Fibroblast of pulmonary artery (primary cell): ENCODE data around the gene KHDC1.
"Not testable (repeated sequence)": the region's sequence is repeated elsewhere in the genome, so short reads cannot be mapped to it uniquely, and the experiment has no call there.

Experiments used
- DNase-seq: peaks from one replicate; pipeline ENCODE4 v3.0.0-alpha.2; 2010; ENCODE audit warnings: low read depth
- H3K4me3 ChIP-seq: replicated peaks from 2 replicates; pipeline ENCODE4 v1.5.1; 2011; ENCODE audit warnings: low read depth, mild to moderate bottlenecking, control low read depth, low read length, moderate library complexity
- TF ChIP-seq, protein P1 (sequence below): IDR thresholded peaks from 2 replicates; pipeline ENCODE4 v1.5.1; 2011; ENCODE audit warnings: mild to moderate bottlenecking, control low read depth, low read length, inconsistent platforms; ENCODE audit errors: missing control alignments

The KHDC1 gene

DNA sequence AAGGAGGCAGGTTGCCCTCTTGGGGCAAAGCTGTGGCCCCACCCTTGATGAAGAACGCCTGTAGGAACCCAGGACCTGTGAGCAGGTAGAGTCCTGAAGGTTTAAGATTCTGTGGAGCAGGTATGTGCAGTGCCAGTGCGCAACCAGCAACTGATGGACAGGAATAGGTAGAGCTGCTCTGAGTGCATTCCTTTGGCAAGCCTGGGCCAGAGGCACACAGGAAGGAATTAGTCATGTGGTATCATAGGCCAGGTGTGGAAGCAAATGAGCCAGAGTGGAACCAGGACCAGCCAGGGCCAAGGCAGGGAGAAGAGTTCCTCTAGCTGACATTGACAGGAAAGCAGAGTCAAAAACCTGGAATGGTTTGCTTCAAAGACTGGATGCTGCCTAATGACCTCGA, 1.4 kb upstream of the KHDC1 start:
- TF ChIP-seq, protein P1, sequence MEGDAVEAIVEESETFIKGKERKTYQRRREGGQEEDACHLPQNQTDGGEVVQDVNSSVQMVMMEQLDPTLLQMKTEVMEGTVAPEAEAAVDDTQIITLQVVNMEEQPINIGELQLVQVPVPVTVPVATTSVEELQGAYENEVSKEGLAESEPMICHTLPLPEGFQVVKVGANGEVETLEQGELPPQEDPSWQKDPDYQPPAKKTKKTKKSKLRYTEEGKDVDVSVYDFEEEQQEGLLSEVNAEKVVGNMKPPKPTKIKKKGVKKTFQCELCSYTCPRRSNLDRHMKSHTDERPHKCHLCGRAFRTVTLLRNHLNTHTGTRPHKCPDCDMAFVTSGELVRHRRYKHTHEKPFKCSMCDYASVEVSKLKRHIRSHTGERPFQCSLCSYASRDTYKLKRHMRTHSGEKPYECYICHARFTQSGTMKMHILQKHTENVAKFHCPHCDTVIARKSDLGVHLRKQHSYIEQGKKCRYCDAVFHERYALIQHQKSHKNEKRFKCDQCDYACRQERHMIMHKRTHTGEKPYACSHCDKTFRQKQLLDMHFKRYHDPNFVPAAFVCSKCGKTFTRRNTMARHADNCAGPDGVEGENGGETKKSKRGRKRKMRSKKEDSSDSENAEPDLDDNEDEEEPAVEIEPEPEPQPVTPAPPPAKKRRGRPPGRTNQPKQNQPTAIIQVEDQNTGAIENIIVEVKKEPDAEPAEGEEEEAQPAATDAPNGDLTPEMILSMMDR = no peak
- DNase-seq = no peak
- H3K4me3 ChIP-seq = no peak overlapping the region

DNA sequence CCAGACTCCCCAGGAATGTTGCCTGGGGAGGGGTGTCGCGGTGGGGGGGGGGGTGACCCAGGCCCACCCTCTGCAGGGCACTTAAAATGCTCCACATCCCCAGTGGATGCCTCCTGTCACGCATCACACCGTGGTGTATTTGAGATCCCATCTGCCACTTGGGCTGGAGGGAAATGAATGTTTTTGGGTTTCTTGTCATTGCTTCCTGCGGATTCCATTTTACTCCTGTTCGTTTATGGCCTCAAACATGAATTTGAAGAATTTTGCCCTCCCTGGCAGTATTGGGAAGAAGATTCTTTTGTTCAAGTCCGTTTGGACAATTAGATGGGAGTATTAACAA, 544 bp upstream of the KHDC1 start:
- no peak for DNase-seq
- TF ChIP-seq, protein P1 = no peak
- H3K4me3 ChIP-seq = peak overlapping the region; percentile 65

DNA sequence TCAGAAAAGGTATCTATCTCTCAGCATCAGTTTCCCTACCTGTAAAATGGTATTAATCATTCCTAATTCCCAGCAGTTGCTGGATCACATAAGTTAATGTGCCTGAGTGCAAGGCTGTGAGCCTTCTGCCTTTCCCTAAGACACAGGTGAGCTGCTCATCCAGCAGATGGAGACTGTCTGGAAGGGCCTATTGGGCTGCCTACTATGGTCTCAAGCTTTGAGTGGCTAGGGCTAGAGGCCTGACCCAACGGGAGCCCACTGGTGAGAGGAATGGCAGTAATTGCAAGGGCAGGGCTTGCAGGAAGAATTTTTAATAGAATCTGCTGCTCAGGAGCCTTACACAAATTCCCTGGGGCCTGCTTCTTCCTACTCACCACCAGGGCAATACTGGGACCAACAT, 4.3 kb downstream of the KHDC1 start:
- no peak overlapping the region for H3K4me3 ChIP-seq
- TF ChIP-seq, protein P1 = no peak
- DNase-seq = no peak

DNA sequence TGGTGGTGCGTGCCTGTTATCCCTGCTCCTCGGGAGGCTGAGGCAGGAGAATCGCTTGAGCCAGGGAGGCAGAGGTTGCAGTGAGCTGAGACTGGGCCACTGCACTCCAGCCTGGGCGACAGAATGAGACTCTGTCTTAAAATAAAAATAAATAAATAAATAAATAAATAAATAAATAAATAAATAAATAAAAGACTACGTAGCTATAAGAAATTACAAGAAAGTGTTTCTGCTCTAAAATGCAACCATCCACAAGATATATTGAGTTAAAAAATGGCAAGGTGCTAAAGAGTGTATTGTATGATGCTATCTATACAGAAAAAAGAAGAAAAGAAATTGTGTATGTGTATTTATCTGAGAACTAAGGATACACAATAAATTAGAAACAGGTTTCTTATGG, 8.7 kb downstream of the KHDC1 start:
- not testable (repeated sequence) for H3K4me3 ChIP-seq, DNase-seq

DNA sequence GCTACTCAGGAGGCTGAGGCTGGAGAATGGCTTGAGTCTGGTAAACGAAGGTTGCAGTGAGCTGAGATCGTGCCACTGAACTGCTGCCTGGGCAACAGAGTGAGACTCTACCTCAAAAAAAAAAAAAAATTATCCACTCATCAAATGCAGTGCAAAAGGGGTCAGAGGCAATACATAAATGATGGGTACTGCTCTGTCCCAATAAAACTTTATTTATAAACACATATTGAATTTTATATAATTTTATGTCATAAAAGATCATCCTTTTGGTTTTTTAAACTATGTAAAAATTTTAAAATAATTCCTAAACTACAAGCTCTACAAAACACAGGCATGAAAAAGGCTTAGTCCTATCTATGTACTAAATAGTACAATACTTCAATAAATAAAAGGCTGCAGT, 10.3 kb downstream of the KHDC1 start:
- TF ChIP-seq, protein P1 = no peak
- no peak overlapping the region for H3K4me3 ChIP-seq
- no peak for DNase-seq

DNA sequence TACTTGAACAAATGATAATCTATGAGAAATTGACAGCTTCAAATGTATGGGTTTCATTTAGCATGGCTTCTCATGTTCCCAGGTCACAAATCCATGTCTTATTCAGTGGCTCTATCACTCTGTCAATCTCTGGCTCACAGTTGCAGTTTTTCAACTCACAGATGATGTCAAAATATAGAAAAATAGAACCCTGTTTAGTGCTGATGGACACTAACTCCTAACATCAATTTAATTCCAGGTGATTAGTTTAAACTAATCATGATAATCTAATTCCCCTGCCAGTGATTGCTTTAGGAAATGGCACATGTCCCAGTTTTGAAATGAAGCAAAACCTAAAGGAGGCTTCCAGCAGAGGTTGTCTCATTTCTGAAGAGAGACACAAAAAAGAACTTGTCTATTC, 13.0 kb downstream of the KHDC1 start:
- H3K4me3 ChIP-seq = no peak overlapping the region
- TF ChIP-seq, protein P1 = no peak
- DNase-seq = no peak

DNA sequence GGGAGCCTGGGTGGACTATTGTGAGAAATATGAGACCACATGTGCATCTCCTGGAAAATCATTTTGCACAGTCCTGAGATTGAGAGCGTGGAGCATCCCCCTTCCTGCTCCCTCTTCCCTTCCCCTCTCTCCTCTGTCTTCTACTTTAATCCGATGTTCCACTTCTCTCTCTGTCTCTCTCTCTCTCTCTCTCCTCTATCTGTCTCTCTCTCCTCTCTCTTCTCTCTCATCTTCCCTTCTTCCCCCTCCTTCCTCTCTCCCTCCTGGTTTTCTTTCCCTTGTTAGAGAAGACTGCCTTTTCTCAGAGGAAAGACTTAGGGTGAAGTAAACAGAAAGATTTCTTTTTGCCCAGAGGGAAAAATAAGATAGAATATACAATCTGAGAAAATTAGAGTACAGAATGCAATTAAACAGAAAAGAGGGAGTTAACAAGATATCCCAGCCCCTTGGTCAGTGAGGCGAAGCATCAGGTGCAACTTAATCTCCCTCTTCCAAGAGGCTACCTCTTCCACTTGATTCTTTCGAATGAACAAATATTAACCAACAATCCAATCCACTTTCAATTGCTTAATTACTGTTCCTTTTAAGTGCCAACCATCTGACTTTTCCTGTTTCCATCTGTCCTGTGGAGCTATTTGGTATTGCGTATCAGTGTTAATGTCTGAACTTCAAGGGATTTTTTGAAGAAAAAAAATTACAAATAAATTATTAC, 14.6 kb downstream of the KHDC1 start:
- DNase-seq = no peak
- TF ChIP-seq, protein P1 = no peak
- no peak overlapping the region for H3K4me3 ChIP-seq
